HL-60 (cell line): ENCODE measurements around the gene MRPS35.

ENCODE experiments used
- DNase-seq, 2 experiments: peaks; one replicate each; pipeline ENCODE4 v3.0.0-alpha.2; 2010 to 2020; ENCODE audit warnings: low read depth in 1 of 2, low spot score in 1 of 2
- H3K27ac ChIP-seq: fragments of 250-450 bp; sonication (Bioruptor Pico); replicated peaks from 2 replicates; pipeline ENCODE4 v1.5.1; 2020; ENCODE audit warnings: mild to moderate bottlenecking, moderate library complexity
- H3K27me3 ChIP-seq: fragments of 250-450 bp; sonication (Bioruptor Pico); 2 replicates; pipeline ENCODE4 v1.5.1; 2021; ENCODE audit warnings: mild to moderate bottlenecking, moderate library complexity; ENCODE audit not compliant: insufficient read depth, poor library complexity, severe bottlenecking
- H3K4me3 ChIP-seq: replicated peaks from 2 replicates; pipeline ENCODE4 v1.5.1; 2011; ENCODE audit warnings: mild to moderate bottlenecking, control low read depth, low read length; ENCODE audit not compliant: insufficient read depth
- CTCF ChIP-seq: IDR thresholded peaks from one replicate; pipeline ENCODE4 v1.5.1; 2011; ENCODE audit warnings: low read length, control low read depth, inconsistent platforms; ENCODE audit not compliant: insufficient read depth
- GABPA ChIP-seq: IDR thresholded peaks from 2 replicates; pipeline ENCODE4 v1.6.1; 2012; ENCODE audit warnings: low read depth
- POLR2AphosphoS5 ChIP-seq: IDR thresholded peaks from 2 replicates; pipeline ENCODE4 v1.6.1; 2012; ENCODE audit warnings: low read depth
- REST ChIP-seq: IDR thresholded peaks from 2 replicates; pipeline ENCODE4 v1.6.1; 2012; ENCODE audit warnings: low read depth; ENCODE audit not compliant: insufficient replicate concordance
- SPI1 ChIP-seq: IDR thresholded peaks from 2 replicates; pipeline ENCODE4 v1.6.1; 2012; ENCODE audit warnings: low read depth, mild to moderate bottlenecking, borderline replicate concordance

The MRPS35 gene

GRCh38 chr12:27779416-27779919 lies 68.8 kb downstream of the MRPS35 start:
- DNase-seq = peak in 1 of 2 experiments; percentile 21
- Histone ChIP-seq H3K4me3 (peak overlapping the region; percentile 81), H3K27me3 (no peaks in the 10 kb centered on the region), H3K27ac (peak overlapping the region; percentile 66)
- TF ChIP-seq POLR2AphosphoS5 = no peak
- TF ChIP-seq CTCF = no peak
- no peak for TF ChIP-seq GABPA
- no peak for TF ChIP-seq REST
- no peak for TF ChIP-seq SPI1

GRCh38 chr12:27779920-27780611 lies 69.4 kb downstream of the MRPS35 start, which contains the start of the genes KLHL42 and MANSC4:
Gene KLHL42 (plus strand): TSS chr12:27780233. CDS start chr12:27780331, 98 bp downstream.
Gene MANSC4 (minus strand): TSS chr12:27780236. CDS start chr12:27771276, 8,960 bp downstream.
- DNase-seq = peak; percentile 35 to 73
- peak within 1 kb of the TSS; percentile 66 for H3K27ac ChIP-seq
- peak within 1 kb of the TSS; percentile 81 for H3K4me3 ChIP-seq
- no peak for TF ChIP-seq REST
- peak; percentile 28; the same call in 1 of the 2 replicates for TF ChIP-seq SPI1
- peak; percentile 46 for TF ChIP-seq POLR2AphosphoS5
- no peaks in the 10 kb centered on the region for H3K27me3 ChIP-seq

GRCh38 chr12:27780612-27781408 lies 70.2 kb downstream of the MRPS35 start:
- H3K27me3 ChIP-seq = no peaks in the 10 kb centered on the region
- peak overlapping the region; percentile 66 for H3K27ac ChIP-seq
- DNase-seq = peak in 1 of 2 experiments; percentile 4
- TF ChIP-seq REST (no peak), POLR2AphosphoS5 (no peak)
- H3K4me3 ChIP-seq = peak overlapping the region; percentile 81
